OCI-LY1 (cell line): ENCODE measurements around the gene C1orf87.

Experiments used
- H2AFZ ChIP-seq: fragments of 200-600 bp; sonication (generic), shearing (Covaris generic); 2 replicates; pipeline ENCODE4 v1.6.0; 2014; ENCODE audit warnings: antibody characterized with exemption, mild to moderate bottlenecking, low read length
- H3F3A ChIP-seq: fragments of 200-600 bp; sonication (generic), shearing (Covaris generic); 2 replicates; pipeline ENCODE4 v1.6.0; 2014; ENCODE audit warnings: mild to moderate bottlenecking, antibody characterized with exemption, low read length, moderate library complexity; ENCODE audit not compliant: insufficient read depth
- H3K27ac ChIP-seq: fragments of 200-600 bp; sonication (generic); 2 replicates; pipeline ENCODE4 v1.5.1; 2014; ENCODE audit warnings: low read length, mixed run types, mild to moderate bottlenecking, low read depth; ENCODE audit not compliant: poor library complexity, severe bottlenecking
- H3K27me3 ChIP-seq: fragments of 200-600 bp; sonication (generic); 2 replicates; pipeline ENCODE4 v1.6.0; 2014; ENCODE audit warnings: antibody characterized with exemption, mild to moderate bottlenecking, low read length, moderate library complexity; ENCODE audit not compliant: insufficient read depth
- H3K36me3 ChIP-seq: fragments of 200-600 bp; sonication (generic); 2 replicates; pipeline ENCODE4 v1.6.1; 2014; ENCODE audit warnings: mild to moderate bottlenecking, antibody characterized with exemption, low read length, moderate library complexity, mixed read lengths; ENCODE audit not compliant: insufficient read depth
- H3K4me1 ChIP-seq: fragments of 200-600 bp; sonication (generic); 2 replicates; pipeline ENCODE4 v1.5.1; 2014; ENCODE audit warnings: mild to moderate bottlenecking, low read length, moderate library complexity; ENCODE audit not compliant: insufficient read depth, severe bottlenecking
- H3K4me2 ChIP-seq: fragments of 200-600 bp; sonication (generic), shearing (Covaris generic); 2 replicates; pipeline ENCODE4 v1.6.1; 2014; ENCODE audit warnings: low read length
- H3K4me3 ChIP-seq: fragments of 200-600 bp; sonication (generic); 2 replicates; pipeline ENCODE4 v1.5.1; 2014; ENCODE audit warnings: low read length, low read depth, mild to moderate bottlenecking, mixed read lengths; ENCODE audit not compliant: poor library complexity, severe bottlenecking
- H3K79me2 ChIP-seq: fragments of 200-600 bp; shearing (Covaris generic); 2 replicates; pipeline ENCODE4 v1.6.1; 2016; ENCODE audit warnings: mixed run types, low read length, mixed read lengths; ENCODE audit not compliant: insufficient read depth
- H3K9ac ChIP-seq: fragments of 200-600 bp; sonication (generic), shearing (Covaris generic); 2 replicates; pipeline ENCODE4 v1.6.1; 2014; ENCODE audit warnings: mild to moderate bottlenecking, low read length, mixed read lengths
- H3K9me2 ChIP-seq: fragments of 200-600 bp; sonication (generic), shearing (Covaris generic); 2 replicates; pipeline ENCODE4 v1.6.1; 2014; ENCODE audit warnings: low read depth, mild to moderate bottlenecking, low read length, mixed read lengths
- H3K9me3 ChIP-seq: fragments of 200-600 bp; shearing (Covaris generic); 2 replicates; pipeline ENCODE4 v1.6.1; 2014; ENCODE audit warnings: low read length, mixed read lengths
- H4K20me1 ChIP-seq: fragments of 200-600 bp; sonication (generic), shearing (Covaris generic); 2 replicates; pipeline ENCODE4 v1.6.0; 2016; ENCODE audit warnings: mild to moderate bottlenecking, low read length; ENCODE audit not compliant: insufficient read depth
- CTCF ChIP-seq: fragments of 200-600 bp; sonication (generic), shearing (Covaris generic); IDR thresholded peaks from 2 replicates; pipeline ENCODE4 v1.5.1; 2017; ENCODE audit warnings: mild to moderate bottlenecking, antibody characterized with exemption, low read length, moderate library complexity, mixed read lengths
- EZH2 ChIP-seq: fragments of 200-600 bp; sonication (generic), shearing (Covaris generic); IDR thresholded peaks from 2 replicates; pipeline ENCODE4 v1.8.0; 2017; ENCODE audit warnings: borderline replicate concordance, mixed run types, mild to moderate bottlenecking, antibody characterized with exemption, low read length, moderate library complexity, mixed read lengths

Gene C1orf87

DNA sequence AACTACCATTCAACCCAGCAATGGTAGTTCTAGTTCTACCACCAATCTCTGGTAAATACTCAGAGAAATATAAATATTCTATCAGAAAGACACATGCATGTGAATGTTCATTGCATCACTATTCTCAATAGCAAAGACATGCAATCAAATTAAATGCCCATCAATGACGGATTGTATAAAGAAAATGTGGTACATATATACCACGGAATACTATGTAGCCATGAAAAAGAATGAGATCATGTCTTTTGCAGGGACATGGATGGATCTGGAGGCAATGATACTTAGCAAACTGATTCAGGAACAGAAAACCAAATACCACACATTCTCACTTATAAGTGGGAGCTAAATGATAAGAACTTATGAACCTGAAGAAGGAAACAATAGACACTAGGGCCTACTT lies 37.5 kb upstream of the C1orf87 start:
- Histone ChIP-seq H3K9ac (no peak overlapping the region), H3K27me3 (no peaks in the 10 kb centered on the region), H3K4me1 (no peaks in the 10 kb centered on the region), H2AFZ (no peak overlapping the region), H4K20me1 (no peaks in the 10 kb centered on the region), H3K36me3 (no peaks in the 10 kb centered on the region), H3K9me2 (no peaks in the 10 kb centered on the region), H3K4me2 (no peak overlapping the region), H3K4me3 (no peak overlapping the region), H3F3A (no peaks in the 10 kb centered on the region), H3K79me2 (no peaks in the 10 kb centered on the region), H3K9me3 (no peaks in the 10 kb centered on the region), H3K27ac (no peak overlapping the region)
- TF ChIP-seq EZH2 (no peak), CTCF (no peak)

DNA sequence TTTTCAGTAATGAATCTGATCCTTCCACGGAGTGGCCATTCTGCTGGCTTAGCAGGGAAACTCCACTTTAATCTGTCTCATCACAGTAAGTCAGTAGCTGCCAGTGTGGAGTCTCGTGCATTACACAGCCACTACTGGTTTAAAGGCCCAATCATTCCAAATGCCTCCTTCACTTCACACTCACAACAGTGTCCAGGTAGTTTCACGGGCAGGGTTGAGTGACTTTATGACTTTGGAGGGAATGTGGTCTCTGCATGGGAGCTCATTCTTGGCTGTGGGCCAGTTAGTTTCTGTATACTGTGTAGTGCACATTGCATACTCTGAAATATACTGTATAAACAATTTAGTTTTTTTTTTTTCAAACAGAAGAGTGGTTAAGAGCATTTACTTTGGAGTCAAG lies 34.6 kb upstream of the C1orf87 start:
- Histone ChIP-seq H3F3A (no peaks in the 10 kb centered on the region), H3K4me1 (no peaks in the 10 kb centered on the region), H3K36me3 (no peaks in the 10 kb centered on the region), H3K27me3 (no peaks in the 10 kb centered on the region), H3K27ac (no peak overlapping the region), H3K9me3 (no peaks in the 10 kb centered on the region), H4K20me1 (no peaks in the 10 kb centered on the region), H3K4me2 (no peak overlapping the region), H3K79me2 (no peaks in the 10 kb centered on the region), H3K9me2 (no peaks in the 10 kb centered on the region), H2AFZ (no peak overlapping the region), H3K4me3 (no peak overlapping the region), H3K9ac (no peak overlapping the region)
- TF ChIP-seq CTCF (no peak), EZH2 (no peak)

DNA sequence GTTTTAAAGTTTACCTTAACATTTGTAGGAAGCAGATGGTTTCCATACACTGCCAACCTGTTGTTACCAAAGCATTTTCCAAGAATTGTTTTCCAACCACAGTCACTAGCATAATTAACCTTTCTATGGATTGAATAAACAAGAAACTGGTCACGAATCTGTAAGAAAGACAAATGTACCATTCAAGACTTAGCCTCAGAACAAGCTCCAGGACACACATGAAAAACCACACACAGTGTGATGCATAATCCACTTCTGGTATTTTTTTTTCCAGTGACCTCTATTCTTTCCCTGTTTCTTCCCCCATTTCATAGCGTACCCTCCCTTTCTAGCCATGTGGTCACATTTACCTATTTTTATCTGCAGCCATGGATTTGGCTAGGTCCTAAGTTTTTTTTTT lies 29.6 kb upstream of the C1orf87 start:
- TF ChIP-seq CTCF (no peak), EZH2 (no peak)
- Histone ChIP-seq H4K20me1 (no peaks in the 10 kb centered on the region), H3K79me2 (no peaks in the 10 kb centered on the region), H3K9me3 (no peaks in the 10 kb centered on the region), H3K27me3 (no peaks in the 10 kb centered on the region), H3F3A (no peaks in the 10 kb centered on the region), H3K4me3 (no peak overlapping the region), H3K36me3 (no peaks in the 10 kb centered on the region), H2AFZ (no peak overlapping the region), H3K27ac (no peak overlapping the region), H3K4me1 (no peaks in the 10 kb centered on the region), H3K9me2 (no peaks in the 10 kb centered on the region), H3K9ac (no peak overlapping the region), H3K4me2 (no peak overlapping the region)
